ENCODE results near the gene LIMCH1. TPM values are rescaled to one million over a fixed set of nuclear protein-coding genes. Genes with fewer than 3 reads are reported as not detected.

The LIMCH1 gene
- total RNA-seq, 1 donor, result 8.7 TPM

DNA sequence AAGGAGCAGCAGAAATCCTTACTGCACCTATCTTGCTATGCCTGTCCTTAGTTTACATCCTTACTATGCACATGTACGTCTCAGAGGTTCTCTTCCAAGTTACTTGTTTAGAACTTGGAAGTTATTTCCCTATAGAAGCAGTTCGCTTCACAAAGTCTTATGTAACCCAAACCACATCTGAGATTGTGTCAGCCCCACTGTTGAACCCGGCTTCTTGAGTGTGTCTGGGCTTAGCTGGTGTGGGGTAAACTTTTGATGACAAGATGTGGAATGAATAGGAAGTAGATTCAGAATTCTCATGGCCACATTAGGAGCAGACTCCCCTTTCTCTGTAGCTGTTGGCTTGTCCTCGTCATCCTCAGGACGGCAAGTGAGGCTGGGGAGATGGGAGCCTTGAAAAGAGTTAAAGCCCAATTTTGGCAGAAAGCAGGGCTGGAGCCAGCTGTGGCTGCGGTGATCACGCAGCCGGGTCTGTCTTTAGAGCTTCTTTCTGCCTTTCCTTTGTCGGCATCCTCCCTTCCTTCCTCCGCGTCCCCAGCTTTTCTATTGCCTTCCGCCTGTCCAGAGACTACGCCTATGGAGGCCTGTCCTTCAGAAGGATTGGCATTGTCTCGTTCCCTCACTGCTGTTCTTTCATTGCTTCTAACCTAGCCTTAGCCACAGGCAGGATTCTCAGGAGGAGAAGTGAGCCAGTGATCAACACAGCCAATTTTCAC, 23.0 kb upstream of the LIMCH1 start:
- no peak overlapping the region for H3K4me3 ChIP-seq (ENCODE audit: low read depth, low read length)
- TF ChIP-seq, protein P1, sequence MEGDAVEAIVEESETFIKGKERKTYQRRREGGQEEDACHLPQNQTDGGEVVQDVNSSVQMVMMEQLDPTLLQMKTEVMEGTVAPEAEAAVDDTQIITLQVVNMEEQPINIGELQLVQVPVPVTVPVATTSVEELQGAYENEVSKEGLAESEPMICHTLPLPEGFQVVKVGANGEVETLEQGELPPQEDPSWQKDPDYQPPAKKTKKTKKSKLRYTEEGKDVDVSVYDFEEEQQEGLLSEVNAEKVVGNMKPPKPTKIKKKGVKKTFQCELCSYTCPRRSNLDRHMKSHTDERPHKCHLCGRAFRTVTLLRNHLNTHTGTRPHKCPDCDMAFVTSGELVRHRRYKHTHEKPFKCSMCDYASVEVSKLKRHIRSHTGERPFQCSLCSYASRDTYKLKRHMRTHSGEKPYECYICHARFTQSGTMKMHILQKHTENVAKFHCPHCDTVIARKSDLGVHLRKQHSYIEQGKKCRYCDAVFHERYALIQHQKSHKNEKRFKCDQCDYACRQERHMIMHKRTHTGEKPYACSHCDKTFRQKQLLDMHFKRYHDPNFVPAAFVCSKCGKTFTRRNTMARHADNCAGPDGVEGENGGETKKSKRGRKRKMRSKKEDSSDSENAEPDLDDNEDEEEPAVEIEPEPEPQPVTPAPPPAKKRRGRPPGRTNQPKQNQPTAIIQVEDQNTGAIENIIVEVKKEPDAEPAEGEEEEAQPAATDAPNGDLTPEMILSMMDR (IDR thresholded peaks at IDR 0.05; ENCODE audit: insufficient read depth, low read length), result no peak
- DNase-seq (ENCODE audit: low read depth), result no peak

DNA sequence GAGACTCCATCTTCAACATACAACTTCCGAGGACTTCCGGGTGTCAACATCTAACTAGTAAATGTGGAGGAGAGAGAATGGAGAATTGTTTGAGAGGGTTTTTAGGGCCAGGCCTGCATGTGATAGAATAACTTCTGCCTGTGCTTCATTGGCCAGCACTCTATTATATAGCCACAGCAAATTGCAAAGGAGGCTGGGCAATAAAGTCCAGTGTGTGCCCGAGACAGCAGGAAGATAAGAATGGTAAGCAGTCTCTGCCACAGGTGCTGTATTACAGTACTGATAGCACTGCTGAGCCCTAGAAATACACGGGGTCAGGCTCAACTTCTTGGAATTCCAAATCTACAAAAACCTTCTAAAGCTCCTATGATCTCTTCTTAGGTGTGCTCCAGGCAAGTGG, 20.8 kb upstream of the LIMCH1 start:
- no peak for DNase-seq (ENCODE audit: low read depth)
- no peak overlapping the region for H3K4me3 ChIP-seq (ENCODE audit: low read depth, low read length)
- TF ChIP-seq, protein P1 (IDR thresholded peaks at IDR 0.05; ENCODE audit: insufficient read depth, low read length), result no peak

DNA sequence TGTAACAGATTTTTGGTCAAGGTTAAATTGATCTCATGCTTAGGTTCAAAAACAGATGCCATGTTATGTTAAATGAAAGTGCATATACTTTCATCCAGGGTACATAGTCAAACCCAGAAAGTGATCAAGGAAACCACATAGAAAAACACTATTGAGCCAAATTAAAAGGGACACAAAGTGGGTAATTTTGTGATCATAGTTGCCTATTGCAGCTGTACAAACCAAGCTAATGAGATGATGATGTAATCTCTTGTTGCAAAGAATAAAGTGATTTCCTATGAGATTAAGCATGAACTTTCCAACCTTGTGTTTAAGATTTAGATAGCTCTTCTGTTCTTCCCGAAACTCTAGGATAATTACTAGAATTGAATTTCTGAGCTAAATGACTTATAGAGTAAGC, 20.2 kb upstream of the LIMCH1 start:
- H3K4me3 ChIP-seq (ENCODE audit: low read depth, low read length), result no peak overlapping the region
- TF ChIP-seq, protein P1 (IDR thresholded peaks at IDR 0.05; ENCODE audit: insufficient read depth, low read length), result no peak

DNA sequence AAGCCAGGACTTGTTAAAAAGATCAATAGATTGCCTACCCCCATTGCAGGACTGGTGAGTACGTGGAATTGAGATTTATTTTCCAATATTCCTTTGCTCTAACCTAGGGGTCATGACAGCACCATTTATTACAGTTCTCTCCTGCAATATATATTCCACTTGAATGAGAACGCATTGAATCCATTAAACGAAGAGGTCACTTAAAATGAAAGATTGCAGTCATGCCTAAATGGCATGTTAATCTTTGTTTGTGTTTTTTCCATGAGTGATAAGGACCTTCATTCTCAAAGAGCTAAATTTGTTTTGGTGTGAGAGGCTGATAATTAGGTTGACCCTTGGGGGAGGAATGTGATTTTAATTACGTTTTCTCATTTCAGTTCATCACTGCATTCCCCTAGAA, 13.5 kb upstream of the LIMCH1 start:
- H3K4me3 ChIP-seq (ENCODE audit: low read depth, low read length), result no peak overlapping the region
- TF ChIP-seq, protein P1 (IDR thresholded peaks at IDR 0.05; ENCODE audit: insufficient read depth, low read length), result no peak
- no peak for DNase-seq (ENCODE audit: low read depth)

More for the DNA sequence above, 20.2 kb upstream of the LIMCH1 start:
- no peak for DNase-seq (ENCODE audit: low read depth)

DNA sequence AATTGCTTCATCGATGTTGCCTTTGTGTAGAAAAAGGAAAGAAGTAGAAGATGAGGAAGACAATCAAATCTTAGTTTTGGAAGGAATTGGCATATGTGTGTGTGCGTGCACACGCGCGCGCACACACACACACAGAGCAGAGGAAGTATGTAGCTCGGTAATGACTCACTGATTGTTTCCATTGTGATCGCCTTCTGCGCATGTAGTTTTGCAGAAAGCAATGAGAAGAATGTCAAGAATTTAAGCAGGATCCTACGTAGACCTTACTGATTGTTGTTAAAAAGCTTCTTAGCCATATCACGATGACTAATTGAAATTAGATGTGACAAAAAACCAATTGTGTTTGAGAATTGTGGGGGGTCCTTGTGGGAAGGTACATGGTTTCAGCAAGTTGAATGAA, 12.8 kb upstream of the LIMCH1 start:
- no peak overlapping the region for H3K4me3 ChIP-seq (ENCODE audit: low read depth, low read length)
- DNase-seq (ENCODE audit: low read depth), result peak; percentile 34
- TF ChIP-seq, protein P1 (IDR thresholded peaks at IDR 0.05; ENCODE audit: insufficient read depth, low read length), result no peak

DNA sequence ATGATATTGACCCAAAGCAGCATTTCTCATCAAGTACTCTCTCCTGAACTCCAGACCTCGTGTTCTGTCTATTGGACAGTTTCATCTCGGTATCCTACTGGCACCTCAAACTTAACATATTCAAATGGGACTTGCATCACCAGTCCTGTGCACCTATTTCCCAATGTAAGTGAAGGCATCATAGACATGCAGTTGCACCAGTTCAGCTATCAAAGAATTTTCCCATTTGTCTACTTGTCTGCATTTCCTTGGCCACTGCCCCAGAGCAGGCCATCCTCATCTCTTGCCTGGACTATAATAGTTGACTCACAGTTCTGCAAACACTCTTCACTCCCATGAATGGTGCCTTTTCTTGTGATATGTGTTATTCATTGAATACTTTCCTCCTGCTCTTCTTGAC, 11.3 kb upstream of the LIMCH1 start:
- TF ChIP-seq, protein P1 (IDR thresholded peaks at IDR 0.05; ENCODE audit: insufficient read depth, low read length), result no peak
- no peak for DNase-seq (ENCODE audit: low read depth)
- H3K4me3 ChIP-seq (ENCODE audit: low read depth, low read length), result no peak overlapping the region
